SK-N-MC (cell line): ENCODE measurements around the gene TSPAN1.

Experiments used
- EZH2 ChIP-seq: fragments of 200-600 bp; sonication (generic); IDR thresholded peaks from one replicate; pipeline ENCODE4 v1.6.1; 2017; ENCODE audit warnings: antibody characterized with exemption
- POLR2AphosphoS5 ChIP-seq: IDR thresholded peaks from 2 replicates; pipeline ENCODE4 v1.6.1; 2012; ENCODE audit warnings: mild to moderate bottlenecking, low read depth, low read length, borderline replicate concordance

- TF ChIP-seq EZH2 (no peak), POLR2AphosphoS5 (no peak)
Observed at GRCh38 chr1:46204406-46204742, 29.5 kb downstream of the TSPAN1 start.
